Measurements from ENCODE around the gene ATP2C2.
"Not testable (repeated sequence)": the region's sequence is repeated elsewhere in the genome, so short reads cannot be mapped to it uniquely, and the experiment has no call there.

ATP2C2 gene

GRCh38 chr16:84334482-84334881 lies 33.9 kb upstream of the ATP2C2 start:
- no peaks in the 10 kb centered on the region for H3K27me3 ChIP-seq (ENCODE audit: insufficient read depth, low read length, poor library complexity, severe bottlenecking)
- H3K9me3 ChIP-seq (ENCODE audit: insufficient read depth, low read depth, low read length), result no peaks in the 10 kb centered on the region
- TF ChIP-seq EZH2phosphoT487 (IDR thresholded peaks at IDR 0.05; ENCODE audit: borderline replicate concordance) (no peak), CTCF (conservative IDR thresholded peaks at IDR 0.05; ENCODE audit: low read length) (no peak)
- no peaks in the 10 kb centered on the region for H3F3A ChIP-seq (ENCODE audit: low read depth)
- no peak overlapping the region for H3K4me2 ChIP-seq (ENCODE audit: low read depth, low read length, poor library complexity, severe bottlenecking)
- no peaks in the 10 kb centered on the region for H3K36me3 ChIP-seq (ENCODE audit: insufficient read depth, low read length)
- no peak overlapping the region for H3K4me3 ChIP-seq (ENCODE audit: low read length, poor library complexity, severe bottlenecking)
- no peaks in the 10 kb centered on the region for H3K4me1 ChIP-seq (ENCODE audit: insufficient read depth, low read length, poor library complexity, severe bottlenecking)
- no peak overlapping the region for H2AFZ ChIP-seq (ENCODE audit: low read length)
- H3K79me2 ChIP-seq (ENCODE audit: insufficient read depth, low read length), result no peaks in the 10 kb centered on the region
- H3K9me2 ChIP-seq (replicated peaks; ENCODE audit: low read depth, low read length), result no peaks in the 10 kb centered on the region
- H4K20me1 ChIP-seq (ENCODE audit: insufficient read depth, low read length, poor library complexity, severe bottlenecking), result no peaks in the 10 kb centered on the region
- H3K9ac ChIP-seq (ENCODE audit: low read depth, low read length, poor library complexity, severe bottlenecking), result no peak overlapping the region

GRCh38 chr16:84337236-84337635 lies 31.1 kb upstream of the ATP2C2 start:
- H3K79me2 ChIP-seq (ENCODE audit: insufficient read depth, low read length); H3K27me3 ChIP-seq (ENCODE audit: insufficient read depth, low read length, poor library complexity, severe bottlenecking); H3F3A ChIP-seq (ENCODE audit: low read depth); H3K4me3 ChIP-seq (ENCODE audit: low read length, poor library complexity, severe bottlenecking); H3K9ac ChIP-seq (ENCODE audit: low read depth, low read length, poor library complexity, severe bottlenecking); H3K4me2 ChIP-seq (ENCODE audit: low read depth, low read length, poor library complexity, severe bottlenecking); H2AFZ ChIP-seq (ENCODE audit: low read length); H3K36me3 ChIP-seq (ENCODE audit: insufficient read depth, low read length); H3K4me1 ChIP-seq (ENCODE audit: insufficient read depth, low read length, poor library complexity, severe bottlenecking); H3K9me2 ChIP-seq (replicated peaks; ENCODE audit: low read depth, low read length); H3K9me3 ChIP-seq (ENCODE audit: insufficient read depth, low read depth, low read length); H4K20me1 ChIP-seq (ENCODE audit: insufficient read depth, low read length, poor library complexity, severe bottlenecking): not testable (repeated sequence)

GRCh38 chr16:84339311-84339710 lies 29.0 kb upstream of the ATP2C2 start:
- Histone ChIP-seq H3K9ac (ENCODE audit: low read depth, low read length, poor library complexity, severe bottlenecking) (no peak overlapping the region), H3K79me2 (ENCODE audit: insufficient read depth, low read length) (no peaks in the 10 kb centered on the region), H3K27me3 (ENCODE audit: insufficient read depth, low read length, poor library complexity, severe bottlenecking) (no peaks in the 10 kb centered on the region), H3K4me3 (ENCODE audit: low read length, poor library complexity, severe bottlenecking) (no peak overlapping the region), H3K9me2 (replicated peaks; ENCODE audit: low read depth, low read length) (no peaks in the 10 kb centered on the region), H3K4me1 (ENCODE audit: insufficient read depth, low read length, poor library complexity, severe bottlenecking) (no peaks in the 10 kb centered on the region), H4K20me1 (ENCODE audit: insufficient read depth, low read length, poor library complexity, severe bottlenecking) (no peaks in the 10 kb centered on the region), H3F3A (ENCODE audit: low read depth) (no peaks in the 10 kb centered on the region), H3K9me3 (ENCODE audit: insufficient read depth, low read depth, low read length) (no peaks in the 10 kb centered on the region), H3K4me2 (ENCODE audit: low read depth, low read length, poor library complexity, severe bottlenecking) (no peak overlapping the region), H3K36me3 (ENCODE audit: insufficient read depth, low read length) (no peaks in the 10 kb centered on the region), H2AFZ (ENCODE audit: low read length) (no peak overlapping the region)
- no peak for TF ChIP-seq CTCF (conservative IDR thresholded peaks at IDR 0.05; ENCODE audit: low read length)
- no peak for TF ChIP-seq EZH2phosphoT487 (IDR thresholded peaks at IDR 0.05; ENCODE audit: borderline replicate concordance)

- Histone ChIP-seq H4K20me1 (ENCODE audit: insufficient read depth, low read length, poor library complexity, severe bottlenecking) (no peaks in the 10 kb centered on the region), H3K27me3 (ENCODE audit: insufficient read depth, low read length, poor library complexity, severe bottlenecking) (no peaks in the 10 kb centered on the region), H3K36me3 (ENCODE audit: insufficient read depth, low read length) (no peaks in the 10 kb centered on the region), H3K4me1 (ENCODE audit: insufficient read depth, low read length, poor library complexity, severe bottlenecking) (no peaks in the 10 kb centered on the region), H3K4me3 (ENCODE audit: low read length, poor library complexity, severe bottlenecking) (no peak overlapping the region), H3F3A (ENCODE audit: low read depth) (no peaks in the 10 kb centered on the region), H3K9ac (ENCODE audit: low read depth, low read length, poor library complexity, severe bottlenecking) (no peak overlapping the region), H3K4me2 (ENCODE audit: low read depth, low read length, poor library complexity, severe bottlenecking) (no peak overlapping the region), H3K79me2 (ENCODE audit: insufficient read depth, low read length) (no peaks in the 10 kb centered on the region), H2AFZ (ENCODE audit: low read length) (no peak overlapping the region), H3K9me2 (replicated peaks; ENCODE audit: low read depth, low read length) (no peaks in the 10 kb centered on the region), H3K9me3 (ENCODE audit: insufficient read depth, low read depth, low read length) (no peaks in the 10 kb centered on the region)
- TF ChIP-seq EZH2phosphoT487 (IDR thresholded peaks at IDR 0.05; ENCODE audit: borderline replicate concordance) (no peak), CTCF (conservative IDR thresholded peaks at IDR 0.05; ENCODE audit: low read length) (no peak)
Measured at GRCh38 chr16:84339766-84340165, 28.6 kb upstream of the ATP2C2 start.

Measured in Loucy (cell line).